ENCODE measurements around the gene TNNI3K. TPM values are rescaled to one million over a fixed set of nuclear protein-coding genes. Genes with fewer than 3 reads are reported as not detected.
A peak's percentile ranks its signal among the peaks of the same experiment; 100 is the strongest.
"Not testable (repeated sequence)": the region's sequence is repeated elsewhere in the genome, so short reads cannot be mapped to it uniquely, and the experiment has no call there.

TNNI3K gene
- total RNA-seq (2014; rRNA removed; shearing (Covaris generic)): not detected in 2 replicates

GRCh38 chr1:74235153-74235552 is at the start of gene TNNI3K:
Gene TNNI3K, plus strand, starts transcription at chr1:74235387. Its CDS starts 65 bp downstream, at chr1:74235452.
- DNase-seq (ENCODE audit: low spot score): no peak

- no peak for DNase-seq (ENCODE audit: low spot score)
Observed at GRCh38 chr1:74193908-74194307, 41.3 kb upstream of the TNNI3K start.

GRCh38 chr1:74195339-74195738 is 39.8 kb upstream of the TNNI3K start:
- no peak for DNase-seq (ENCODE audit: low spot score)

GRCh38 chr1:74197255-74197654 is 37.9 kb upstream of the TNNI3K start:
- DNase-seq (ENCODE audit: low spot score): no peak

GRCh38 chr1:74197657-74198552 is 37.3 kb upstream of the TNNI3K start, which contains the start of the genes FPGT and LRRIQ3:
Gene FPGT, plus strand, starts transcription at chr1:74198242. Its CDS starts 37 bp downstream, at chr1:74198279.
Gene LRRIQ3, minus strand, starts transcription at chr1:74198176. Its CDS starts 14,492 bp downstream, at chr1:74183684.
- peak; percentile 95 for DNase-seq (ENCODE audit: low spot score)

GRCh38 chr1:74199504-74199903 is 35.7 kb upstream of the TNNI3K start:
- DNase-seq (ENCODE audit: low spot score): no peak

- no peak for DNase-seq (ENCODE audit: low spot score)
Observed at GRCh38 chr1:74205266-74205665, 29.9 kb upstream of the TNNI3K start.

GRCh38 chr1:74215229-74215628 is 20.0 kb upstream of the TNNI3K start:
- no peak for DNase-seq (ENCODE audit: low spot score)

GRCh38 chr1:74222701-74223100 is 12.5 kb upstream of the TNNI3K start:
- peak; percentile 32 for DNase-seq (ENCODE audit: low spot score)

GRCh38 chr1:74223453-74223852 is 11.7 kb upstream of the TNNI3K start:
- DNase-seq (ENCODE audit: low spot score): no peak

GRCh38 chr1:74236440-74236839 is 1.3 kb downstream of the TNNI3K start:
- no peak for DNase-seq (ENCODE audit: low spot score)

- no peak for DNase-seq (ENCODE audit: low spot score)
Observed at GRCh38 chr1:74237035-74237434, 1.8 kb downstream of the TNNI3K start.

GRCh38 chr1:74237787-74238186 is 2.6 kb downstream of the TNNI3K start:
- no peak for DNase-seq (ENCODE audit: low spot score)

GRCh38 chr1:74245168-74245772 is 10.1 kb downstream of the TNNI3K start:
- no peak for DNase-seq (ENCODE audit: low spot score)

GRCh38 chr1:74246315-74246714 is 11.1 kb downstream of the TNNI3K start:
- DNase-seq (ENCODE audit: low spot score): no peak

GRCh38 chr1:74247881-74248528 is 12.8 kb downstream of the TNNI3K start:
- no peak for DNase-seq (ENCODE audit: low spot score)

GRCh38 chr1:74253243-74253824 is 18.1 kb downstream of the TNNI3K start:
- not testable (repeated sequence) for DNase-seq (ENCODE audit: low spot score)

- DNase-seq (ENCODE audit: low spot score): no peak
Observed at GRCh38 chr1:74266001-74266400, 30.8 kb downstream of the TNNI3K start.

GRCh38 chr1:74271503-74271902 is 36.3 kb downstream of the TNNI3K start:
- no peak for DNase-seq (ENCODE audit: low spot score)

- no peak for DNase-seq (ENCODE audit: low spot score)
Observed at GRCh38 chr1:74280642-74281396, 45.6 kb downstream of the TNNI3K start.

GRCh38 chr1:74286414-74286813 is 51.2 kb downstream of the TNNI3K start:
- DNase-seq (ENCODE audit: low spot score): no peak

Data from HT-29 (cell line).